Esophagus squamous epithelium (tissue), 4 donors: ENCODE measurements around the gene SPOCD1.

Source experiments
- POLR2A ChIP-seq, 4 donors: fragments of 450-650 bp; IDR thresholded peaks; one replicate each; pipeline ENCODE4 v1.6.1; 2017; ENCODE audit warnings: antibody characterized with exemption in 4 of 4, mild to moderate bottlenecking in 4 of 4, moderate library complexity in 3 of 4
- TF ChIP-seq, protein P1 (sequence below), 6 experiments: fragments of 450-650 bp in 4 of 6; fragments of 200-600 bp in 2 of 6; sonication (generic) in 2 of 6; IDR thresholded peaks; one replicate each; pipeline ENCODE4 v1.5.1; 2016 to 2019; ENCODE audit warnings: antibody characterized with exemption in 6 of 6, mild to moderate bottlenecking in 4 of 6, moderate library complexity in 4 of 6

DNA sequence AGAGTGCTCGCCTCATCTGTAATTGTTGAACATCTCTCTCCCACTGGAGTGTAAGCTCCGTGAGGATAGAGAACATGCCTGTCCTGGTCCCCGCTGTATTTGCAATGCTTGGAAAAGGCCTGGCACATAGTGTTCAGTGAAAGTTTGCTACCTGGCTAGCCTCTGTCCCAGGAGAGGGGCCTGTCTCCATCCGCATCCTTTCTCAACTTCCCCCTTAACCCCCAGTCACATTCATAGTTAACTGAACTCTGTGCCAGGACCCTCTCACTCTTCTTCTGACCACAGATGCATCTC, 15.2 kb downstream of the SPOCD1 start:
- TF ChIP-seq, protein P1, sequence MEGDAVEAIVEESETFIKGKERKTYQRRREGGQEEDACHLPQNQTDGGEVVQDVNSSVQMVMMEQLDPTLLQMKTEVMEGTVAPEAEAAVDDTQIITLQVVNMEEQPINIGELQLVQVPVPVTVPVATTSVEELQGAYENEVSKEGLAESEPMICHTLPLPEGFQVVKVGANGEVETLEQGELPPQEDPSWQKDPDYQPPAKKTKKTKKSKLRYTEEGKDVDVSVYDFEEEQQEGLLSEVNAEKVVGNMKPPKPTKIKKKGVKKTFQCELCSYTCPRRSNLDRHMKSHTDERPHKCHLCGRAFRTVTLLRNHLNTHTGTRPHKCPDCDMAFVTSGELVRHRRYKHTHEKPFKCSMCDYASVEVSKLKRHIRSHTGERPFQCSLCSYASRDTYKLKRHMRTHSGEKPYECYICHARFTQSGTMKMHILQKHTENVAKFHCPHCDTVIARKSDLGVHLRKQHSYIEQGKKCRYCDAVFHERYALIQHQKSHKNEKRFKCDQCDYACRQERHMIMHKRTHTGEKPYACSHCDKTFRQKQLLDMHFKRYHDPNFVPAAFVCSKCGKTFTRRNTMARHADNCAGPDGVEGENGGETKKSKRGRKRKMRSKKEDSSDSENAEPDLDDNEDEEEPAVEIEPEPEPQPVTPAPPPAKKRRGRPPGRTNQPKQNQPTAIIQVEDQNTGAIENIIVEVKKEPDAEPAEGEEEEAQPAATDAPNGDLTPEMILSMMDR (IDR thresholded peaks at IDR 0.05): no peak
- no peak for TF ChIP-seq POLR2A (IDR thresholded peaks at IDR 0.05)
